GM12892 (cell line): Measurements from ENCODE around the gene CCDC137.

Experiments
- POLR2A ChIP-seq: IDR thresholded peaks from 2 replicates; pipeline ENCODE4 v1.6.1; 2011; ENCODE audit warnings: low read depth, low read length, control low read depth
- POLR2AphosphoS5 ChIP-seq: IDR thresholded peaks from 2 replicates; pipeline ENCODE4 v1.6.1; 2011; ENCODE audit warnings: low read depth, low read length, control low read depth

DNA sequence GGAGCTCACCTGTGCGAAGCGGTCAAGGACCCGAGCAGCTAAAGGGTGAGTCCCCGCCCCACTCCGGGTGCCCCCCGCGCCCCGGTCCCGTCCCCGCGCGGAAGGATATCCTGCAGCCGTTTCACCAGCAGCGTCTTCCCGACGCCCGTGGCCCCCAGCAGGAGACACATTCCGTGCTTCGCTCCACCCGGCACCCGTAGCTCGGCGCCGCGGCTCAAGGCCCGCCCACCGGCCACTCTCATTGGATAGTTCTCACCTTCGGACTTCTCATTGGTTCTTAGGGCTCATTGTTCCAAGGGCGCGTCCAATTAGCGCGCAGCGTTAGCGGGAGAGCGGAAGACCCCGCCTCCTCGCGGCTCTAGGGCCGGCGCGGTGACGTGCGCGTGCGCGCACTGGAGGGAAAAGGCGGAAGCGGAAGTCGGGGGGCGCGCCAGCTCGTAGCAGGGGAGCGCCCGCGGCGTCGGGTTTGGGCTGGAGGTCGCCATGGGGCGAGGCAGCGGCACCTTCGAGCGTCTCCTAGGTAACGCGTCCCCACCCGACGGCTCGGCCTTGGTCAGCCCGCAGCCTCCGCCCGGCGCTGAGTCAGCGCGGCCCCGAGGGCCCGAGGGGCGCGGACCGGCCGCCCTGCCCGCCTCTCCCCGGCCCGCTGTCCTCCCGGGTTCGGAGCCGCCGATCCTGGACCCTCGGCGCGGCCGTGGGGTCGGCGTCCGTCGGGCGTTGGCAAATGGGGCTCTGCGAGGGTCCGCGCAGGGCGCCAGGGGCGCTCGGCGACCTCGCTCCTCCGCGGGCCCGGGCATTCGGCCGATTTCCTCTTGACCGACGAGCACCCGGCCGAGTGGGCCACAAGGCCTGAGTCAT is 17.3 kb downstream of the CCDC137 start, which contains the start of the genes ARL16 and HGS:
- TF ChIP-seq POLR2A (peak; percentile 72; the same call in 1 of the 2 replicates), POLR2AphosphoS5 (no peak; the same call in 1 of the 2 replicates)
